HEK293T (cell line): ENCODE results near the gene IL17B.

Experiments
- ARNT ChIP-seq: fragments of 450-650 bp; IDR thresholded peaks from 2 replicates; pipeline ENCODE4 v1.6.1; 2017; ENCODE audit warnings: mild to moderate bottlenecking
- BHLHE40 ChIP-seq: fragments of 450-650 bp; IDR thresholded peaks from 2 replicates; pipeline ENCODE4 v1.6.1; 2016; ENCODE audit warnings: mild to moderate bottlenecking, moderate library complexity, borderline replicate concordance
- CTBP1 ChIP-seq: fragments of 450-650 bp; IDR thresholded peaks from 2 replicates; pipeline ENCODE4 v1.6.1; 2016; ENCODE audit warnings: borderline replicate concordance
- ELF4 ChIP-seq: fragments of 450-650 bp; IDR thresholded peaks from 2 replicates; pipeline ENCODE4 v1.6.1; 2017; ENCODE audit warnings: antibody characterized with exemption
- FOXA1 ChIP-seq: fragments of 450-650 bp; IDR thresholded peaks from 2 replicates; pipeline ENCODE4 v1.6.1; 2016; ENCODE audit warnings: mild to moderate bottlenecking
- FOXK2 ChIP-seq: fragments of 450-650 bp; IDR thresholded peaks from 2 replicates; pipeline ENCODE4 v1.6.1; 2016; ENCODE audit warnings: mild to moderate bottlenecking
- HDGF ChIP-seq: fragments of 450-650 bp; IDR thresholded peaks from 2 replicates; pipeline ENCODE4 v1.6.1; 2017; ENCODE audit warnings: antibody characterized with exemption, borderline replicate concordance
- L3MBTL2 ChIP-seq: fragments of 450-650 bp; conservative IDR thresholded peaks from 2 replicates; pipeline ENCODE4 v1.6.1; 2016; ENCODE audit warnings: mild to moderate bottlenecking
- LEF1 ChIP-seq: fragments of 450-650 bp; IDR thresholded peaks from 2 replicates; pipeline ENCODE4 v1.6.1; 2017; ENCODE audit warnings: mild to moderate bottlenecking, borderline replicate concordance
- NFRKB ChIP-seq: fragments of 450-650 bp; IDR thresholded peaks from 2 replicates; pipeline ENCODE4 v1.6.1; 2016; ENCODE audit warnings: mild to moderate bottlenecking, moderate library complexity
- SP1 ChIP-seq: fragments of 450-650 bp; IDR thresholded peaks from 2 replicates; pipeline ENCODE4 v1.6.1; 2017
- SUZ12 ChIP-seq: fragments of 450-650 bp; IDR thresholded peaks from 2 replicates; pipeline ENCODE4 v1.6.1; 2016; ENCODE audit warnings: mild to moderate bottlenecking
- TF ChIP-seq, protein P1 (sequence below): fragments of 450-650 bp; IDR thresholded peaks from 2 replicates; pipeline ENCODE4 v1.6.1; 2016

- no peak for TF ChIP-seq L3MBTL2
- TF ChIP-seq, protein P1, sequence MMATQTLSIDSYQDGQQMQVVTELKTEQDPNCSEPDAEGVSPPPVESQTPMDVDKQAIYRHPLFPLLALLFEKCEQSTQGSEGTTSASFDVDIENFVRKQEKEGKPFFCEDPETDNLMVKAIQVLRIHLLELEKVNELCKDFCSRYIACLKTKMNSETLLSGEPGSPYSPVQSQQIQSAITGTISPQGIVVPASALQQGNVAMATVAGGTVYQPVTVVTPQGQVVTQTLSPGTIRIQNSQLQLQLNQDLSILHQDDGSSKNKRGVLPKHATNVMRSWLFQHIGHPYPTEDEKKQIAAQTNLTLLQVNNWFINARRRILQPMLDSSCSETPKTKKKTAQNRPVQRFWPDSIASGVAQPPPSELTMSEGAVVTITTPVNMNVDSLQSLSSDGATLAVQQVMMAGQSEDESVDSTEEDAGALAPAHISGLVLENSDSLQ = no peak
- TF ChIP-seq ARNT = no peak
- no peak for TF ChIP-seq BHLHE40
- TF ChIP-seq HDGF = no peak
- no peak for TF ChIP-seq SP1
- no peak for TF ChIP-seq CTBP1
- no peak for TF ChIP-seq FOXK2
- TF ChIP-seq SUZ12 = no peak
- TF ChIP-seq NFRKB = no peak
- TF ChIP-seq ELF4 = no peak
- TF ChIP-seq FOXA1 = no peak
- TF ChIP-seq LEF1 = no peak
Observed at GRCh38 chr5:149358294-149358651, 20.8 kb downstream of the IL17B start.
